Ramos (cell line): Measurements from ENCODE around the gene LRRC26.

Experiments used
- in situ Hi-C: fragments of 300-500 bp; cut with MboI; formaldehyde crosslinking; loops from one replicate; pipeline ENCODE4 v1.14.3; 2022; ENCODE audit warnings: low sequenced_read_pairs; ENCODE audit not compliant: unreplicated experiment

Gene LRRC26

GRCh38 chr9:137121927-137122795 is 47.7 kb downstream of the LRRC26 start:
- in situ Hi-C loops: loop anchor here (5.0 kb wide), 1 partner anchor 105 kb away; the partner anchor contains the start of genes CYSRT1 and RNF224
